PC-3 (cell line): ENCODE results near the gene STK25. TPM values are rescaled to one million over a fixed set of nuclear protein-coding genes. Genes with fewer than 3 reads are reported as not detected.
"Not testable (repeated sequence)": the region's sequence is repeated elsewhere in the genome, so short reads cannot be mapped to it uniquely, and the experiment has no call there.

Source experiments
- ATAC-seq: fragments of 200-7000 bp; cut with Tn5 transposase; 2 replicates; pipeline ENCODE4 v1.9.1; 2020; ENCODE audit warnings: mild to moderate bottlenecking, moderate library complexity
- BruUV-seq: library from RNA; stranded (reverse); fragments of 400-500 nt; replicated peaks from 2 replicates; lab custom pipeline; 2021; lab: Mats Ljungman, UMichigan
- CTCF ChIA-PET: fragments of 300-600 bp; sonication (Branson Sonifier 250); formaldehyde crosslinking; loops from one replicate; lab custom pipeline; 2022; ENCODE audit warnings: antibody characterized with exemption; lab: Charles Lee
- POLR2A ChIA-PET: fragments of 300-600 bp; sonication (Branson Sonifier 250); formaldehyde crosslinking; loops from one replicate; lab custom pipeline; 2022; ENCODE audit warnings: antibody characterized with exemption; ENCODE audit not compliant: unreplicated experiment; lab: Charles Lee
- DNase-seq: peaks from one replicate; pipeline ENCODE4 v3.0.0-alpha.2; 2015
- H2AFZ ChIP-seq: fragments of 300-600 bp; sonication (generic); 2 replicates; pipeline ENCODE4 v1.6.0; 2016; ENCODE audit warnings: antibody characterized with exemption, low read length
- H3F3A ChIP-seq: fragments of 300-600 bp; sonication (generic); one replicate; pipeline ENCODE4 v1.6.0; 2017; ENCODE audit warnings: antibody characterized with exemption, low read length, control low read depth, mild to moderate bottlenecking; ENCODE audit not compliant: unreplicated experiment
- H3K27ac ChIP-seq: fragments of 300-600 bp; sonication (generic); 2 replicates; pipeline ENCODE4 v1.5.1; 2016; ENCODE audit warnings: mild to moderate bottlenecking, low read length
- H3K27me3 ChIP-seq: fragments of 300-600 bp; sonication (generic); 2 replicates; pipeline ENCODE4 v1.6.1; 2016; ENCODE audit warnings: low read length, mixed read lengths
- H3K36me3 ChIP-seq: fragments of 300-600 bp; sonication (generic); 2 replicates; pipeline ENCODE4 v1.6.1; 2016; ENCODE audit warnings: low read depth, mixed run types, low read length, mixed read lengths
- H3K4me1 ChIP-seq: fragments of 300-600 bp; sonication (generic); 2 replicates; pipeline ENCODE4 v1.5.1; 2016; ENCODE audit warnings: low read length; ENCODE audit not compliant: insufficient read depth
- H3K4me2 ChIP-seq: fragments of 300-600 bp; sonication (generic); 2 replicates; pipeline ENCODE4 v1.6.0; 2016; ENCODE audit warnings: low read length
- H3K4me3 ChIP-seq: fragments of 300-600 bp; sonication (generic); 2 replicates; pipeline ENCODE4 v1.5.1; 2016; ENCODE audit warnings: mild to moderate bottlenecking, low read length, mixed read lengths
- H3K79me2 ChIP-seq: fragments of 300-600 bp; sonication (generic); 2 replicates; pipeline ENCODE4 v1.6.1; 2017; ENCODE audit warnings: low read length, mixed read lengths
- H3K9ac ChIP-seq: fragments of 300-600 bp; sonication (generic); 2 replicates; pipeline ENCODE4 v1.6.0; 2016; ENCODE audit warnings: mild to moderate bottlenecking, low read length
- H3K9me2 ChIP-seq: fragments of 300-600 bp; sonication (generic); replicated peaks from 2 replicates; pipeline ENCODE4 v1.6.1; 2016; ENCODE audit warnings: mixed run types, low read length, mixed read lengths
- H3K9me3 ChIP-seq: fragments of 300-600 bp; sonication (generic); 2 replicates; pipeline ENCODE4 v1.6.1; 2016; ENCODE audit warnings: low read length, mixed read lengths
- H4K20me1 ChIP-seq: fragments of 300-600 bp; sonication (generic); 2 replicates; pipeline ENCODE4 v1.6.1; 2016; ENCODE audit warnings: low read length, mixed read lengths
- CTCF ChIP-seq: fragments of 300-600 bp; sonication (generic); conservative IDR thresholded peaks from 2 replicates; pipeline ENCODE4 v1.5.1; 2017; ENCODE audit warnings: antibody characterized with exemption, low read depth, mild to moderate bottlenecking, low read length
- EZH2 ChIP-seq: fragments of 300-600 bp; sonication (generic); IDR thresholded peaks from one replicate; pipeline ENCODE4 v1.6.1; 2017; ENCODE audit warnings: antibody characterized with exemption, mild to moderate bottlenecking, low read length; ENCODE audit not compliant: unreplicated experiment
- EZH2phosphoT487 ChIP-seq: fragments of 300-600 bp; sonication (generic); IDR thresholded peaks from 2 replicates; pipeline ENCODE4 v1.6.1; 2018; ENCODE audit warnings: mild to moderate bottlenecking, antibody characterized with exemption, low read length, borderline replicate concordance
- intact Hi-C: fragments of 100-400 bp; cut with micrococcal nuclease; formaldehyde crosslinking; loops from 2 replicates; pipeline ENCODE4 v1.9.0; 2023
- total RNA-seq: library from RNA; depleted of rRNA; stranded (reverse); fragments of >200 nt; gene quantifications from 2 replicates; pipeline ENCODE4 v1.2.3, GENCODE V29; 2014

Gene STK25
- total RNA-seq, 1 experiment from 2014 or later, result 198 TPM

- peaks cover 58% of the 10 kb centered on the region for H3K79me2 ChIP-seq
- TSS peak; percentile 25 for BruUV-seq
Measured at GRCh38 chr2:241506793-241507429, 1.5 kb downstream of the STK25 start.

GRCh38 chr2:241506317-241506716 lies 2.1 kb downstream of the STK25 start:
- CTCF ChIA-PET, ATAC-seq, H3K27me3 ChIP-seq, POLR2A ChIA-PET, H3K27ac ChIP-seq, BruUV-seq, H3K9me3 ChIP-seq, H3K36me3 ChIP-seq, H2AFZ ChIP-seq, H4K20me1 ChIP-seq, DNase-seq, H3K9me2 ChIP-seq, H3F3A ChIP-seq: not testable (repeated sequence)
- Histone ChIP-seq H3K9ac (peak overlapping the region; percentile 82; the same call in 1 of the 2 replicates), H3K79me2 (peaks cover 60% of the 10 kb centered on the region), H3K4me3 (peak overlapping the region; percentile 90), H3K4me2 (peak overlapping the region; percentile 91), H3K4me1 (peaks cover 17% of the 10 kb centered on the region)
- intact Hi-C loops, result loop anchor here (5.0 kb wide), 2 partner anchors 51 to 149 kb away; partner anchors contain the start of genes BOK and FARP2

More at GRCh38 chr2:241506793-241507429, 1.5 kb downstream of the STK25 start:
- intact Hi-C loops, result loop anchor here (5.0 kb wide), 2 partner anchors 50 to 150 kb away; partner anchors contain the start of genes BOK and FARP2
- no peaks in the 10 kb centered on the region for H3K27me3 ChIP-seq
- peak overlapping the region; percentile 95 for H2AFZ ChIP-seq
- no peaks in the 10 kb centered on the region for H3F3A ChIP-seq
- H3K4me1 ChIP-seq, result peaks cover 17% of the 10 kb centered on the region
- H3K27ac ChIP-seq, result no peak overlapping the region
- H3K9me3 ChIP-seq, result no peaks in the 10 kb centered on the region
- no peaks in the 10 kb centered on the region for H3K36me3 ChIP-seq
- ChIA-PET POLR2A (no interaction called here), CTCF (no interaction called here)
- TF ChIP-seq EZH2 (no peak), CTCF (no peak), EZH2phosphoT487 (no peak)
- H3K4me3 ChIP-seq, result peak overlapping the region; percentile 90
- no peaks in the 10 kb centered on the region for H3K9me2 ChIP-seq
- peak overlapping the region; percentile 82 for H3K9ac ChIP-seq
- ATAC-seq (no peak), DNase-seq (peak; percentile 38)
- no peaks in the 10 kb centered on the region; the same call in 1 of the 2 replicates for H4K20me1 ChIP-seq
- peak overlapping the region; percentile 91 for H3K4me2 ChIP-seq

- H3K4me3 ChIP-seq, result peak overlapping the region; percentile 90; the same call in 1 of the 2 replicates
- H3K27me3 ChIP-seq, result no peaks in the 10 kb centered on the region
- CTCF ChIA-PET, result no interaction called here
- H3K4me2 ChIP-seq, result peak overlapping the region; percentile 91
- intact Hi-C loops, result loop anchor here (5.0 kb wide), 2 partner anchors 52 to 148 kb away; partner anchors contain the start of genes BOK and FARP2
- no peak overlapping the region for H2AFZ ChIP-seq
- POLR2A ChIA-PET, result no interaction called here
- no peaks in the 10 kb centered on the region for H3K9me3 ChIP-seq
- DNase-seq, result no peak
- no peak overlapping the region for H3K27ac ChIP-seq
- peaks cover 66% of the 10 kb centered on the region for H3K79me2 ChIP-seq
- ATAC-seq, result no peak
- no peaks in the 10 kb centered on the region for H3K36me3 ChIP-seq
- no peaks in the 10 kb centered on the region; the same call in 1 of the 2 replicates for H4K20me1 ChIP-seq
- TF ChIP-seq CTCF, result no peak
- no peaks in the 10 kb centered on the region for H3K9me2 ChIP-seq
- peaks cover 17% of the 10 kb centered on the region for H3K4me1 ChIP-seq
- no peaks in the 10 kb centered on the region for H3F3A ChIP-seq
- H3K9ac ChIP-seq, result no peak overlapping the region
- BruUV-seq, result no TSS peak
Measured at GRCh38 chr2:241505781-241506201, 2.6 kb downstream of the STK25 start.
